Stimulated activated CD4-positive, alpha-beta T cell treated with anti-CD3 and anti-CD28 coated beads, TNF-alpha, amount 100 ng/mL, for 24 hours (primary cell): Measurements from ENCODE around the gene CARM1.
"Not testable (repeated sequence)": the region's sequence is repeated elsewhere in the genome, so short reads cannot be mapped to it uniquely, and the experiment has no call there.

Experiments
- DNase-seq, 3 experiments: peaks; one replicate each; pipeline ENCODE4 v3.0.0-alpha.2; 2020; ENCODE audit warnings: low read depth in 3 of 3

CARM1 gene

DNA sequence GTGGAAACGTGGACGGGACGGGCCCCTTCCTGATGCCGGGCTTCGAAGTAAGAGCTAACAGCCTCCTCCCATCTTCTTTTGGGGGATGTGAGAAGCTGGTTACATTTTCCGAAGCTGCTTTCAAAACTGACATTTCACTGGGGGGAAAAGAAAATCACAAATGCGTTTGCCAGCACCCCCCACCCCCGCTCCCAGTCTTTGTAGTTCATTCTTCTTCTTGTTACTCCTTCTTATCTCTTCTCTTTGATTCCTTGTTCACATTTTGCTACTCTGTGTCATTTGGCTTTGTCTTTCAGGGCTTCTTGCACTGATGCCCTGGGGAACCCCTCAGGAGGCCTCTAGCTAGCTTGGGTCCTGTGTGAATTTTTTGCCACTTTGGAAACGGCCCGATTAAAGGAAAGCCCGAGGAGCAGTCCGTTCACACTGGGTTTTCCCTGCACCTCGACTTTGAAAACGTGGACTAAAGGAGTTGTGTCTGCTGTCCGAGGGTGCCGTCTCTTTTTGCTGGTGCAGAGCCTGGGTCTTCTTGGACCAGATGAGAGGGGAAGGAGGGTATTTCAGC, 1.3 kb downstream of the CARM1 start:
- peak in 1 of 3 experiments; percentile 40 for DNase-seq

DNA sequence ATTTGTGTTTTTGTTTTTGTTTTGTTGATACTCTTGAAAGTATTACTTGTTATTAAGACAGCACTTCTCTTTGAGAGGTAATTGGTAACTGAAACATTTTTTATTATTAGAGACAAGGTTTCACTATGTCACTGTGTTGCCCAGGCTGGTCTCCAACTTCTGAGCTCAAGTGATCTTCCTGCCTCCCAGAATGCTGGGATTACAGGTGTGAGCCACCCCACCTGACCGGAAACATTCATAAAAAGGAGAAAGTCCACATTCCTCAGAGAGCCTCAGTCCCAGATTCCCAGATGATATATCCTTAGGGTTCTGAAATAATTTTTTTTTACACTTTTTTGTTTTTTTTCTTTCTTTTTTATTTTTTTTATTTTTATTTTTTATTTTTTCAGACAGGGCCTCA, 2.7 kb downstream of the CARM1 start:
- no peak for DNase-seq

DNA sequence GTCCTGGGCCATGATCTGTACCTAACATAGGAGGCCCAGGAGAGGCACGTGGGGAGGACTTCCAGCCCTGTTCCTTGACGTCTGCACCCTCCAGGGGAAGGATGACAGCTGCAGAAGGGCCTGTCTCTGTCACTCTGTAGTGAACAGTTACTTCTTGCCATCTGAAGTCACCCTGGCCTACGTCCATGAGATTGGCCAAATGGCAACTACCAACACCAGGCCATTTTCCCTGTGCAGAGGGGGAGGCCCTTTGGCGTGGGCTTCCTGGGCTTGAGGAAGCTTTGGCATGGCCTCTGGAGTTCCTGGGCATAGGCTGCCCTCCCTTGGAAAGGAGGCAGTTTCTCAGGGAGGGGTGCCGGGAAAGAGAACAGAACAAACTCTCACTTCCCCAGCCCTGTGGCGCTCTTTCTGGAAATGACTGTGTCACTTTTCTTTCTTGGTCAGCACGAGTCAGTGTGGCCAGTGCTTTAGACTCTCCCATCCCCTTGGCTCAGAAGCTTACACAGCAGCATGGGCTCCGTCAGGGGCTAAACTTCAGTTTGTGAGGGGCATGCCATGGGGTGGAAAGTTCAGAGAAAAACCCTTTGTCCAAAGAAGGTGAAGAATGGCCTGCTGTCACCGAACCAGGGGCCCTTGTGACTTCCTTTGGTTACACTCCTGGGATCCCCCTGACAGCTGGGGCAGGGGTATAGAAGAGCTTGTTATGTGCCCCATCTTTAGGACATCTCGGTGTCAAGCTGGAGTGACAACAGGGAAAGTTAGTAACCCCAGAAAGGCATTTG, 5.3 kb downstream of the CARM1 start:
- DNase-seq, result no peak

- not testable (repeated sequence) for DNase-seq
Measured at GRCh38 chr19:10877608-10878007, 6.3 kb downstream of the CARM1 start.

GRCh38 chr19:10878253-10878652, 6.9 kb downstream of the CARM1 start:
- no peak for DNase-seq

DNA sequence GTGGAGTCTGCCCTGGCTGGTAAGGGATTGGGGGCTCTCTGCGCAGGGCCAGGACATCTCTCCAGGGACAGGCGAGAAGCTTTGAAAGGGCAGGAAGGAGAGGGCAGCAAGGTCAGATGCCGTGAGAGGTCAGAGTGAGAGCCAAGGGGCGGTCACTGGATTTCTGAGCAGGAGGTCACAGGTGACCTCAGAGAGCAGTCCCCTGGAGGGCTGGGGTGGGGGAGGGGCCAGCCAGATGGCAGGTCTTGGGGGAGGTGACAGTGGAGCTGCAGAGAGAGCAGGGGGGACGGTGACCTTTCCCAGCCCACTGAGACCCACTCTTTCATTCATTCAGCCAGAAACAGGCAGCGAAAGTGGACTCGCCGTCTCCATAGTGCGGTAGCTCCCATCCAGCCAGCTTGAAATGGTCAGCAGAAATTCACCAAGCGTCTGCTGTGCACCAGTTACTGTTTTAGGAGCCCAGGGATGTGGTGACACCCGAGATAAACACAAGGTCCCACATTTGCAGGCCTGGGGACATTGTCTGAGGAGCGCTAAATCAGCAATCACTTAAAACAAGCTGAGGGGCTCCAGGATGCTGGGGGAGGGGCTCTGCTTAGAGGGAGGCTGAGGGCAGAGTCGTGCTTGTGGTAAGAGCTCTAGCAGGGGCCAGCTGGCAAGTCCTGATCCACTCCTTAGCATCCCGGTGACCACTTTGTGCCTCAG, 10.2 kb downstream of the CARM1 start:
- DNase-seq, result no peak

DNA sequence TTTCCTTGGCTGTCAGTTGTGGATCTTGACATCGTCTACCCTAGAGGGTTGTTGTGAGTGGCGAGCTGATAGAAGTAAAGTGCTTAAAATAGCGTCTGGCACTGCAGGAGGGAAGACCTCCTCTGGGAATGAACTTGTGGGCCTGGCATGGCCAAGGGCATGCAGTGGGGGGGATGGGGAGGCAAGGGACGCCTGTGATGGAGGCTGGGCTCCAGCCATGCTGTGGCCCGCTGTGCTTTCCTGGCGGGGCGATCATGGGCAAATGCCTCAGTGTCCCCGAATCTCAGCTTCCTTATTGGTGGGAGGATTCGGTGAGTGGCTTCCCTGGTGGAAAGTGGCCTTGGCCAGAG, 10.7 kb downstream of the CARM1 start:
- DNase-seq, result no peak

GRCh38 chr19:10884274-10884673, 12.9 kb downstream of the CARM1 start:
- no peak for DNase-seq

DNA sequence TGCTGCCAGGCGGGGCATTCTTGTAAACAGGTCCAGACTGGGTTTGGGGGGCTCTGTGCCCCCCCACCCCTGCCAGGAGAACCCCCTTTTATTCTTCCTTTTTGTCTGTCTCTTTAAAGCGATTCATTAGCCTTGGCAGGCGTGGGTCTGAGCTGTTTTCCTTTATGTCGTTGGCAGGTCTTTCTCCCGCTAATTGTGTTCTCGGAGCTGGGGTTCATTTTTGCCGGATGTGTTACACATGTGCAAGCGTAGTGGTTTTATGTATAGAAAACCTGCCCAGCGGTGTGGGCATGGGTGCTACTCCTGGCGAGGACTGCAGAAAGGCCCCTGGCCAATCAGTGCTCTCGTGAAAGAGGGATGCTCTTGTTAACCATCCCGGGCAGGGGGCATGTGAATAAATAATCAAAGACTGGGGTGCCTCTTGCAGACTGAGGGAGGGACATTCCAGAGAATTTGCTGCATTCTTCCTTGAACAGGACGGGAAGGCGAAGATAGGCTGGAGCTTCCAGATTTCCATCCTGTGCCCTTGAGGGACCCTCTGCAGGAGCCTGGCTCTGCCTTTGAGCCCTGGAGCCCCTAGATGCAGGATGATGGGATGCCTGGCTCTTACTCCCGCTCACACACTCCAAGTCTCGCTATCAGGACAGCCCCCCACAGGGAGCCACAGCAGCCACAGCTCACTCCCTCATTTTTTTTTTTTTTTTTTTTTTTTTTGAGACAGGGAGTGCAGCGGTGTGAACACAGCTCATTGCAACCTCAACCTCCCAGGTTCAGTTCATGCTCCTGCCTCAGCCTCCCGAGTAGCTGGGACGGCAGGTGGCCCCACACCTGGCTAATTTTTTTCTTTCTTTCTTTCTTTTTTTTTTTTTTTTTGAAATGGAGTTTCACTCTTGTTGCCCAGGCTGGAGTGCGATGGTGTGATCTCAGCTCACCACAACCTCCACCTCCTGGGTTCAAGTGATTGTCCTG, 14.1 kb downstream of the CARM1 start:
- no peak for DNase-seq

GRCh38 chr19:10887616-10888367, 16.4 kb downstream of the CARM1 start:
- DNase-seq, result no peak

GRCh38 chr19:10888421-10888866, 17.1 kb downstream of the CARM1 start:
- DNase-seq, result no peak

DNA sequence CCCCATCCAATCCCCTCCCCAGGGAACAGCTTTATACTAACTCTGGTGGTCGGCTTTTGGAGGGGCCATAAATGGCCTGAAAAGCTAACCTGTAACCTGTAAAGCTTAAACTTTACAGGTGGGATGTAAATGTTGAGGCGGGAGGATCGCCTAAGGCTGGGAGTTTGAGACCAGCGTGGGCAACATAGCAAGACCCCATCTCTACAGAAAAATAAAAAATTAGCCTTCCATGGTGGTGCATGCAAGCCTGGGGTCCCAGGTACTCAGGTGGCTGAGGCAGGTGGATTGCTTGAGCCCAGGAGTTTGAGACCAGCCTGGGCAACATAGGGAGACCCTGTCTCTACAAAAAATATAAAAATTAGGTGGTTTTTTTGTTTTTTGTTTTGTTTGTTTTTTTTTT, 18.5 kb downstream of the CARM1 start:
- DNase-seq, result no peak

GRCh38 chr19:10891405-10892086, 20.2 kb downstream of the CARM1 start:
- DNase-seq, result no peak

- no peak for DNase-seq
Measured at GRCh38 chr19:10892256-10892655, 20.9 kb downstream of the CARM1 start.

DNA sequence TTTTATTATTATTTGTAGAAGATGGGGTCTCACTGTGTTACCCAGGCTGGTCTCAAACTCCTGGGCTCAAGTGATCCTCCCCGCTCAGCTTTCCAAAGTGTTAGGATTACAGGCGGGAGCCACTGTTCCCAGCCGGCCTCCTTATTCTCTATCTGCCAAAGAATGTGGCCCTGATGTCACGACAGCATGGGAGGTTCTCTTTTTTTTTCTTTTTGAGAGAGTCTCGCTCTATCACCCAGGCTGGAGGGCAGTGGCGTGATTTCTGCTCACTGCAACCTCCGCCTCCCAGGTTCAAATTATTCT, 23.5 kb downstream of the CARM1 start:
- no peak for DNase-seq

DNA sequence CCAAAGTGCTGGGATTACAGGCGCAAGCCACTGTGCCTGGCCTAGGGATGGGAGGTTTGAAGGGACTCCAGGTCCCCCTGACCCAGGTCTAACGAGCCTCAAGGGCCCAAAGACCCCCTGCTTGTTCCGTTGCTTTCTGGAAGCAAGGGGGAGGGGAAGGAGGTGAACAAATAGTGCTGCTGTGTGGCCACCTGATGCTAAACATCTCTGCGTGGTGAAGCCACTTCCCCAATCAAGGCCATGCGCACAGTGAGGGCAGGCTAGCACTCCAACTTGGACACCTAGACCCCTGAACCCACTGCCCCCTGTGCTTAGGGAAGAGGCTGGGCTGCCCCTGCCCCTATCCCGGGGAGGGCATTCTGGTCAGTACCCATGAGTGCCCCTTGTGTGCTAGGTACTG, 24.0 kb downstream of the CARM1 start:
- no peak for DNase-seq

DNA sequence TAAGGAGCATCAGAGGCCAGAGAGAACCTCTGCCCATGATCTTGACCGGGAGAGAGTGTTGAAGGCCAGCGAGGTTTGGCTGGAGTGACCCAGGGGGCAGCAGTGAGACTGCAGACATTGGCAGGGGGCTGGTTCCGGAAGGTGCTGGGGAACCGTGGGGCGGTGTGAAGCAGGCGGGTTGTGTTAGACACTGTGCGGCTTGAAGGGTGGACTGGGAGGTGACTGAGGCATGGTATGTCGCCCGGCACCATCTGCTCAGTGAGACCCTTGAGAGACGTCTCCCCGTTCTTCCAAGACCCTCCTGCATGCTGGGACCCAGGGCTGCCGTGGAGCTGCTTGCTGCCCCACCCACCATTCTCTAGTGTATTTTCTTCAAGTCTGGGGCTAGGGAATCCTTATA, 24.6 kb downstream of the CARM1 start:
- no peak for DNase-seq

GRCh38 chr19:10896851-10897526, 25.6 kb downstream of the CARM1 start:
- no peak for DNase-seq

- DNase-seq, result no peak
Measured at GRCh38 chr19:10898633-10899032, 27.3 kb downstream of the CARM1 start.

DNA sequence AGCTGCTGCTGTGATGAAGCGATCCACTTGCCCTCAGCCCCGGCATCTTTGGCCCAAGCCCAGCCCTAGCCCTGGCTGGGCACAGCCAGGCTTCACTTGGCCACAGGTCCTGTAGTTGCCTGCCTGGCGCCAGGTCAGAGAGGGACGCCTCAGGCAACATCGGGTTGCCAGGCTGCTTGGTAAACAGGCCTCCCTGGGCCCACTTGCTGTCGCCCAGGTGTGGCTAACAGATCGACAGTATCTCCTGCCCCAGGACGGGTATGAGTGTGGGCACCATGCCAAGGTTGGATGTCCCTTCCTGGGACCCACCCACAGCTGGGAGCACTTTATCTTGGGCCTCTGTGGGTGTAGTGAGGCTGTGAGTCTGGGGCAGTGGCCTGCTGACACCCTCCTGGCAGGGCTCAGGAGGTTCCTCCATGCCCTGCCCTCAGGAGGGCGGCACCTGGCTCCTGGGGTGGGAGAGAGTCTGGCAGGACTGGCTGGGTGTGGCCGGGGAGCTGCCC, 27.8 kb downstream of the CARM1 start:
- DNase-seq, result no peak
